Upper lobe of right lung (tissue), 1 donor: Measurements from ENCODE around the gene CDC42SE2. TPM values are rescaled to one million over a fixed set of nuclear protein-coding genes. Genes with fewer than 3 reads are reported as not detected.
"Not testable (repeated sequence)": the region's sequence is repeated elsewhere in the genome, so short reads cannot be mapped to it uniquely, and the experiment has no call there.

Experiments used
- ATAC-seq: fragments of 200-7000 bp; cut with Tn5 transposase; one replicate; pipeline ENCODE4 v1.9.1; 2020; ENCODE audit warnings: mild to moderate bottlenecking, moderate library complexity
- DNase-seq: peaks from one replicate; pipeline ENCODE4 v3.0.0-alpha.2; 2020
- H3K27ac ChIP-seq: fragments of 200-600 bp; one replicate; pipeline ENCODE4 v1.8.0; 2022
- H3K27me3 ChIP-seq: fragments of 200-600 bp; one replicate; pipeline ENCODE4 v1.8.0; 2022; ENCODE audit warnings: mild to moderate bottlenecking
- H3K36me3 ChIP-seq: fragments of 200-600 bp; one replicate; pipeline ENCODE4 v1.8.0; 2022
- H3K4me1 ChIP-seq: fragments of 200-600 bp; one replicate; pipeline ENCODE4 v1.8.0; 2022
- H3K4me3 ChIP-seq: fragments of 200-600 bp; one replicate; pipeline ENCODE4 v1.8.0; 2022; ENCODE audit warnings: mild to moderate bottlenecking
- H3K9me3 ChIP-seq: fragments of 200-600 bp; one replicate; pipeline ENCODE4 v1.8.0; 2022
- CTCF ChIP-seq: fragments of 200-600 bp; IDR thresholded peaks from one replicate; pipeline ENCODE4 v1.8.0; 2022; ENCODE audit warnings: antibody characterized with exemption
- intact Hi-C: fragments of 100-400 bp; cut with DNase I; formaldehyde crosslinking; loops from one replicate; pipeline ENCODE4 v1.11.0; 2022
- total RNA-seq: library from RNA; stranded (reverse); fragmentation: NEBNext Ultra II Directional; extraction: Animal tissue kit (Norgen Biotek cat#: 25700); gene quantifications from one replicate; pipeline ENCODE4 v1.2.1, GENCODE V29; 2021
- donor health status: DM: no; HTN: yes; CAD: no; lungs with severe emphysema.

Gene CDC42SE2
- total RNA-seq, 1 donor from 2014 or later = 37.0 TPM

- Histone ChIP-seq H3K36me3 (no peaks in the 10 kb centered on the region), H3K4me1 (peaks cover 32% of the 10 kb centered on the region), H3K9me3 (no peaks in the 10 kb centered on the region), H3K27me3 (no peaks in the 10 kb centered on the region), H3K27ac (no peak overlapping the region), H3K4me3 (no peak overlapping the region)
- no peak for TF ChIP-seq CTCF
- DNase-seq (no peak), ATAC-seq (no peak)
- intact Hi-C loops = no loop called here
Observed at GRCh38 chr5:131377346-131377745, 113.5 kb downstream of the CDC42SE2 start.

- intact Hi-C loops = no loop called here
- H3K27me3 ChIP-seq = no peaks in the 10 kb centered on the region
- no peak overlapping the region for H3K4me3 ChIP-seq
- H3K36me3 ChIP-seq = no peaks in the 10 kb centered on the region
- H3K27ac ChIP-seq = no peak overlapping the region
- H3K9me3 ChIP-seq = no peaks in the 10 kb centered on the region
- no peak for DNase-seq
- peaks cover 32% of the 10 kb centered on the region for H3K4me1 ChIP-seq
- no peak for TF ChIP-seq CTCF
- ATAC-seq = no peak
Observed at GRCh38 chr5:131377785-131378325, 114.0 kb downstream of the CDC42SE2 start.

- TF ChIP-seq CTCF = no peak
- intact Hi-C loops = no loop called here
- DNase-seq (no peak), ATAC-seq (no peak)
- Histone ChIP-seq H3K4me1 (peaks cover 35% of the 10 kb centered on the region), H3K9me3 (no peaks in the 10 kb centered on the region), H3K27ac (peak overlapping the region; percentile 80), H3K36me3 (no peaks in the 10 kb centered on the region), H3K4me3 (no peak overlapping the region), H3K27me3 (no peaks in the 10 kb centered on the region)
Observed at GRCh38 chr5:131378721-131379541, 115.1 kb downstream of the CDC42SE2 start.

- TF ChIP-seq CTCF = no peak
- ATAC-seq (peak; percentile 72), DNase-seq (no peak)
- intact Hi-C loops = no loop called here
- Histone ChIP-seq H3K4me3 (no peak overlapping the region), H3K4me1 (peaks cover 35% of the 10 kb centered on the region), H3K9me3 (no peaks in the 10 kb centered on the region), H3K27me3 (no peaks in the 10 kb centered on the region), H3K36me3 (no peaks in the 10 kb centered on the region), H3K27ac (peak overlapping the region; percentile 80)
Observed at GRCh38 chr5:131379723-131380122, 115.9 kb downstream of the CDC42SE2 start.

- DNase-seq, H3K36me3 ChIP-seq, ATAC-seq, H3K4me3 ChIP-seq, intact Hi-C loops, H3K9me3 ChIP-seq, H3K27me3 ChIP-seq: not testable (repeated sequence)
- H3K27ac ChIP-seq = peak overlapping the region; percentile 80
- H3K4me1 ChIP-seq = peaks cover 35% of the 10 kb centered on the region
Observed at GRCh38 chr5:131380238-131380637, 116.4 kb downstream of the CDC42SE2 start.

GRCh38 chr5:131381021-131381420, 117.2 kb downstream of the CDC42SE2 start:
- Histone ChIP-seq H3K4me3 (no peak overlapping the region), H3K27ac (peak overlapping the region; percentile 80), H3K9me3 (no peaks in the 10 kb centered on the region), H3K27me3 (no peaks in the 10 kb centered on the region), H3K36me3 (peaks cover 4% of the 10 kb centered on the region), H3K4me1 (peaks cover 35% of the 10 kb centered on the region)
- ATAC-seq = no peak
- intact Hi-C loops = no loop called here
- TF ChIP-seq CTCF = no peak
- no peak for DNase-seq
